DND-41 (cell line): Measurements from ENCODE around the gene CASP9.
A peak's percentile ranks its signal among the peaks of the same experiment; 100 is the strongest.

Source experiments
- ATAC-seq: fragments of 200-7000 bp; cut with Tn5 transposase; 3 replicates; pipeline ENCODE4 v1.9.1; 2021; ENCODE audit warnings: low read depth; ENCODE audit not compliant: insufficient read depth
- DNase-seq: peaks from one replicate; pipeline ENCODE4 v3.0.0-alpha.2; 2020
- H2AFZ ChIP-seq: 2 replicates; pipeline ENCODE4 v1.6.0; 2012; ENCODE audit warnings: low read depth, low read length
- H3K27ac ChIP-seq: 2 replicates; pipeline ENCODE4 v1.5.1; 2012; ENCODE audit warnings: low read length, inconsistent platforms
- H3K27me3 ChIP-seq: fragments of 200-600 bp; sonication (generic); 2 replicates; pipeline ENCODE4 v1.6.0; 2012; ENCODE audit warnings: low read length, mild to moderate bottlenecking, inconsistent platforms; ENCODE audit not compliant: insufficient read depth, poor library complexity
- H3K36me3 ChIP-seq: 2 replicates; pipeline ENCODE4 v1.5.1; 2012; ENCODE audit warnings: low read length, inconsistent platforms; ENCODE audit not compliant: insufficient read depth
- H3K4me1 ChIP-seq: 2 replicates; pipeline ENCODE4 v1.5.1; 2012; ENCODE audit warnings: mild to moderate bottlenecking, low read length; ENCODE audit not compliant: insufficient read depth
- H3K4me2 ChIP-seq: 2 replicates; pipeline ENCODE4 v1.6.0; 2012; ENCODE audit warnings: mild to moderate bottlenecking, moderate library complexity, low read length, inconsistent platforms; ENCODE audit not compliant: insufficient read depth
- H3K4me3 ChIP-seq, 2 experiments: fragments of 200-600 bp in 1 of 2; shearing (Covaris generic) in 1 of 2; 2 replicates each; pipeline ENCODE4 v1.5.1; 2012 to 2016; ENCODE audit warnings: inconsistent platforms in 2 of 2, low read length in 2 of 2, mild to moderate bottlenecking in 2 of 2, low read depth in 1 of 2, moderate library complexity in 1 of 2
- H3K79me2 ChIP-seq: 2 replicates; pipeline ENCODE4 v1.6.0; 2012; ENCODE audit warnings: low read length, inconsistent platforms; ENCODE audit not compliant: insufficient read depth
- H3K9ac ChIP-seq: 2 replicates; pipeline ENCODE4 v1.6.0; 2012; ENCODE audit warnings: low read depth, mild to moderate bottlenecking, inconsistent platforms, low read length, moderate library complexity
- H3K9me3 ChIP-seq: 2 replicates; pipeline ENCODE4 v1.5.1; 2012; ENCODE audit warnings: low read length, moderate library complexity, mild to moderate bottlenecking, inconsistent platforms; ENCODE audit not compliant: insufficient read depth, severe bottlenecking
- H4K20me1 ChIP-seq: 2 replicates; pipeline ENCODE4 v1.6.0; 2012; ENCODE audit warnings: low read length; ENCODE audit not compliant: insufficient read depth
- CTCF ChIP-seq: IDR thresholded peaks from 2 replicates; pipeline ENCODE4 v1.5.1; 2012; ENCODE audit warnings: borderline replicate concordance, low read length, moderate library complexity, mild to moderate bottlenecking; ENCODE audit not compliant: poor library complexity, severe bottlenecking; ENCODE audit errors: extremely low read depth
- EZH2 ChIP-seq: IDR thresholded peaks from 3 replicates; pipeline ENCODE4 v1.6.1; 2012; ENCODE audit warnings: borderline replicate concordance, low read depth, mild to moderate bottlenecking, moderate library complexity, low read length, inconsistent platforms; ENCODE audit not compliant: severe bottlenecking

Gene CASP9

GRCh38 chr1:15526021-15526489, 2.0 kb upstream of the CASP9 start:
- H3K9ac ChIP-seq = peak overlapping the region; percentile 64
- H3K27me3 ChIP-seq = no peaks in the 10 kb centered on the region
- no peak for ATAC-seq
- H4K20me1 ChIP-seq = no peaks in the 10 kb centered on the region
- TF ChIP-seq EZH2 (no peak), CTCF (no peak)
- no peak for DNase-seq
- H3K79me2 ChIP-seq = peaks cover 11% of the 10 kb centered on the region
- H2AFZ ChIP-seq = peak overlapping the region; percentile 90
- peaks cover 43% of the 10 kb centered on the region for H3K4me1 ChIP-seq
- no peaks in the 10 kb centered on the region; the same call in 1 of the 2 replicates for H3K36me3 ChIP-seq
- peak overlapping the region; percentile 45; the same call in 1 of the 2 replicates for H3K27ac ChIP-seq
- no peaks in the 10 kb centered on the region for H3K9me3 ChIP-seq
- peak overlapping the region; percentile 94 for H3K4me2 ChIP-seq
- peak overlapping the region; percentile 55 to 92; a peak in 3 of 4 replicates for H3K4me3 ChIP-seq

- TF ChIP-seq CTCF (no peak), EZH2 (no peak)
- DNase-seq = peak; percentile 15
- peak overlapping the region; percentile 90 for H2AFZ ChIP-seq
- peak overlapping the region; percentile 55 to 92 for H3K4me3 ChIP-seq
- peak overlapping the region; percentile 72 for H3K27ac ChIP-seq
- no peaks in the 10 kb centered on the region for H3K36me3 ChIP-seq
- H3K4me2 ChIP-seq = peak overlapping the region; percentile 94
- no peaks in the 10 kb centered on the region for H3K9me3 ChIP-seq
- H4K20me1 ChIP-seq = no peaks in the 10 kb centered on the region
- peak; percentile 60 for ATAC-seq
- H3K4me1 ChIP-seq = peaks cover 43% of the 10 kb centered on the region
- no peaks in the 10 kb centered on the region for H3K27me3 ChIP-seq
- H3K79me2 ChIP-seq = peaks cover 11% of the 10 kb centered on the region
- H3K9ac ChIP-seq = peak overlapping the region; percentile 64
Measured at GRCh38 chr1:15525050-15526020, 1.3 kb upstream of the CASP9 start.

GRCh38 chr1:15524283-15525049, 451 bp upstream of the CASP9 start:
- Histone ChIP-seq H3K79me2 (peaks cover 11% of the 10 kb centered on the region), H3K4me2 (peak overlapping the region; percentile 94), H3K36me3 (no peaks in the 10 kb centered on the region), H3K27me3 (no peaks in the 10 kb centered on the region), H3K27ac (peak overlapping the region; percentile 94), H3K9me3 (no peaks in the 10 kb centered on the region), H3K4me1 (peaks cover 43% of the 10 kb centered on the region), H3K4me3 (peak overlapping the region; percentile 63 to 92; a peak in 3 of 4 replicates), H3K9ac (peak overlapping the region; percentile 60), H4K20me1 (no peaks in the 10 kb centered on the region), H2AFZ (peak overlapping the region; percentile 87)
- DNase-seq (peak; percentile 98), ATAC-seq (peak; percentile 51)
- TF ChIP-seq CTCF (no peak), EZH2 (no peak)
